Ovary (tissue), 9 donors: ENCODE results near the gene NEO1. TPM values are rescaled to one million over a fixed set of nuclear protein-coding genes. Genes with fewer than 3 reads are reported as not detected.

ENCODE experiments used
- DNase-seq, 5 donors: peaks; one replicate each; pipeline ENCODE4 v3.0.0-alpha.2; 2019 to 2020
- H3K27ac ChIP-seq, 2 donors: fragments of 200-600 bp; one replicate each; pipeline versions ENCODE4 v1.5.1 to v1.8.0; 2019 to 2022
- H3K27me3 ChIP-seq: fragments of 200-600 bp; one replicate; pipeline ENCODE4 v1.8.0; 2022
- H3K36me3 ChIP-seq: fragments of 200-600 bp; sonication (generic); one replicate; pipeline ENCODE4 v1.5.1; 2019
- H3K4me1 ChIP-seq: one replicate; pipeline ENCODE4 v1.8.1; 2013; ENCODE audit warnings: mild to moderate bottlenecking, moderate library complexity; ENCODE audit not compliant: insufficient read depth
- H3K4me3 ChIP-seq: fragments of 200-600 bp; sonication (generic); one replicate; pipeline ENCODE4 v1.5.1; 2017
- H3K9me3 ChIP-seq, 2 donors: fragments of 200-600 bp in 1 of 2; sonication (generic) in 1 of 2; one replicate each; pipeline versions ENCODE4 v1.5.1 to v1.8.1; 2013 to 2019; ENCODE audit warnings: mild to moderate bottlenecking in 1 of 2, moderate library complexity in 1 of 2
- EP300 ChIP-seq: sonication (generic); formaldehyde crosslinking; IDR thresholded peaks from one replicate; pipeline ENCODE4 v1.6.1; 2017; ENCODE audit warnings: antibody characterized with exemption
- POLR2A ChIP-seq: fragments of 450-650 bp; IDR thresholded peaks from one replicate; pipeline ENCODE4 v1.6.1; 2017; ENCODE audit warnings: antibody characterized with exemption, mild to moderate bottlenecking, moderate library complexity
- WGBS, 3 donors: extraction: QIAGEN DNeasy Blood & Tissue Kit in 1 of 3; methylation state at CpG; one replicate each; pipeline versions ENCODE4 v1.1.5 to v1.1.7; 2013 to 2017; 5-methylcytosine and 5-hydroxymethylcytosine counted together
- intact Hi-C, 4 donors: fragments of 100-400 bp; cut with DNase I; formaldehyde crosslinking; loops; one replicate each; pipeline versions ENCODE4 v1.11.0 to v1.15.1; 2022 to 2023
- polyA plus RNA-seq, 2 donors: library from polyadenylated mRNA; stranded (reverse); fragments of 200-250 nt in 1 of 2; fragments of 350-450 nt in 1 of 2; fragmentation: Illumina TruSeq in 1 of 2; extraction: RNeasy Lipid Tissue Mini Kit (QIAGEN cat#74804) in 1 of 2; gene quantifications; one replicate each; pipeline ENCODE4 v1.2.3, GENCODE V29; 2013 to 2014
- total RNA-seq, 7 donors: library from RNA; depleted of rRNA in 2 of 7; stranded (reverse); fragments of >200 nt in 2 of 7; fragmentation: NEBNext Ultra II Directional in 3 of 7; extraction: Animal tissue kit (Norgen Biotek cat#: 25700) in 3 of 7; gene quantifications; one replicate each; pipeline versions ENCODE4 v1.1.0 to v1.2.4, GENCODE V29; 2016 to 2023
- TF ChIP-seq, protein P1 (sequence below), 3 donors: fragments of 450-650 bp in 2 of 3; fragments of 200-600 bp in 1 of 3; IDR thresholded peaks; one replicate each; pipeline versions ENCODE4 v1.5.1 to v1.8.0; 2016 to 2022; ENCODE audit warnings: antibody characterized with exemption in 3 of 3, mild to moderate bottlenecking in 1 of 3
- donor health status: DM: no; HTN: no; CAD: no; lungs with moderate emphysema.
- donor health status: DM: no; HTN: no; CAD: no.
- donor health status: Bipolar disorder and iron deficiency.
- donor health status: DM: yes; HTN: yes; CAD: no.
- donor health status: DM: no; HTN: no; CAD: no.
- donor health status: DM: yes; HTN: yes; CAD: no.

NEO1 gene
- total and polyA plus RNA-seq, 9 donors, result 22.8 to 54.7 (median 40.7) TPM

DNA sequence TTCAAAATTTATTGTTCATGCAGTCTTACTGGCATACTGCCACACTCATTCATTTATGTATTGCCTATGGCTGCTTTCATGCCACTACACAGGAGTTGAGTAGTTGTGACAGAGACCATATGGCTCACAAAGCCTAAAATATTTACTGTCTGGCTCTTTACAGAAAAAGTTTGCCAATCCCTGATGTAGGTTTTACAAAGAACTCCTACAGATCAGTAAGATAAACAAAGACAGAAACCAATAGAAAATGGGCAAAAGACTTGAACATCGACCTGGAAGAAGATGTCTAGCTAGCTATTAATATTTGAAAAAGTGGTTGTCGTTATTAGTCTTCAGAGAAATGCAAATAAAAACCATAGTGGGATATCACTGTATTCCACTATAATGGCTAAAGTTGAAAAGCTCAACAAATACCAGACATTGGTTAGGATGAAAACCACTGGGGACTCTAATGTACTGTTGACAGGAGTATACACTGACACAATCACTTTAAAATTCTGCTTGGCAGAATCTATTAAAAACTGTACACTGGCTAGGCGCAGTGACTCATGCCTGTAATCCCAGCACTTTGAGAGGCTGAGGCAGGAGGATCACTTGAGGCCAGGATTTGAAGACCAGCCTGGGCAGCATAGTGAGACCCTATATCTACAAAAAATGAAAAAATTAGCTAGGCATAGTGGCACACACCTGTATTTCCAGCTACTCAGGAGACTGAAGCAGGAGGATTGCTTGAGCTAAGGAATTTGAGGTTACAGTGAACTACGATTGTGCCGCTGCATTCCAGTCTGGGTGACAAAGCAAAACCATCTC, 87.7 kb downstream of the NEO1 start:
- H3K27ac ChIP-seq, result no peak overlapping the region
- WGBS, 3 donors, result 55 to 67% (median 59%) methylated on average over 5 of the region's 5 CpGs

GRCh38 chr15:73141216-73141900, 89.1 kb downstream of the NEO1 start:
- Histone ChIP-seq H3K27ac (no peak overlapping the region), H3K4me3 (no peak overlapping the region), H3K9me3 (no peaks in the 10 kb centered on the region), H3K4me1 (peaks cover 1% of the 10 kb centered on the region), H3K27me3 (no peaks in the 10 kb centered on the region), H3K36me3 (no peaks in the 10 kb centered on the region)
- 68 to 88% (median 81%) methylated on average over 3 of the region's 3 CpGs for WGBS, 3 donors
- TF ChIP-seq EP300, result no peak
- no peak for TF ChIP-seq POLR2A
- TF ChIP-seq, protein P1, sequence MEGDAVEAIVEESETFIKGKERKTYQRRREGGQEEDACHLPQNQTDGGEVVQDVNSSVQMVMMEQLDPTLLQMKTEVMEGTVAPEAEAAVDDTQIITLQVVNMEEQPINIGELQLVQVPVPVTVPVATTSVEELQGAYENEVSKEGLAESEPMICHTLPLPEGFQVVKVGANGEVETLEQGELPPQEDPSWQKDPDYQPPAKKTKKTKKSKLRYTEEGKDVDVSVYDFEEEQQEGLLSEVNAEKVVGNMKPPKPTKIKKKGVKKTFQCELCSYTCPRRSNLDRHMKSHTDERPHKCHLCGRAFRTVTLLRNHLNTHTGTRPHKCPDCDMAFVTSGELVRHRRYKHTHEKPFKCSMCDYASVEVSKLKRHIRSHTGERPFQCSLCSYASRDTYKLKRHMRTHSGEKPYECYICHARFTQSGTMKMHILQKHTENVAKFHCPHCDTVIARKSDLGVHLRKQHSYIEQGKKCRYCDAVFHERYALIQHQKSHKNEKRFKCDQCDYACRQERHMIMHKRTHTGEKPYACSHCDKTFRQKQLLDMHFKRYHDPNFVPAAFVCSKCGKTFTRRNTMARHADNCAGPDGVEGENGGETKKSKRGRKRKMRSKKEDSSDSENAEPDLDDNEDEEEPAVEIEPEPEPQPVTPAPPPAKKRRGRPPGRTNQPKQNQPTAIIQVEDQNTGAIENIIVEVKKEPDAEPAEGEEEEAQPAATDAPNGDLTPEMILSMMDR (IDR thresholded peaks at IDR 0.05), result no peak
- DNase-seq, result no peak
- intact Hi-C loops, result no loop called here

More for the DNA sequence above, 87.7 kb downstream of the NEO1 start:
- DNase-seq, result no peak
- H3K27me3 ChIP-seq, result no peaks in the 10 kb centered on the region
- TF ChIP-seq EP300, result no peak
- H3K36me3 ChIP-seq, result no peaks in the 10 kb centered on the region
- H3K4me3 ChIP-seq, result no peak overlapping the region
- intact Hi-C loops, result no loop called here
- peaks cover 1% of the 10 kb centered on the region for H3K4me1 ChIP-seq
- no peaks in the 10 kb centered on the region for H3K9me3 ChIP-seq

DNA sequence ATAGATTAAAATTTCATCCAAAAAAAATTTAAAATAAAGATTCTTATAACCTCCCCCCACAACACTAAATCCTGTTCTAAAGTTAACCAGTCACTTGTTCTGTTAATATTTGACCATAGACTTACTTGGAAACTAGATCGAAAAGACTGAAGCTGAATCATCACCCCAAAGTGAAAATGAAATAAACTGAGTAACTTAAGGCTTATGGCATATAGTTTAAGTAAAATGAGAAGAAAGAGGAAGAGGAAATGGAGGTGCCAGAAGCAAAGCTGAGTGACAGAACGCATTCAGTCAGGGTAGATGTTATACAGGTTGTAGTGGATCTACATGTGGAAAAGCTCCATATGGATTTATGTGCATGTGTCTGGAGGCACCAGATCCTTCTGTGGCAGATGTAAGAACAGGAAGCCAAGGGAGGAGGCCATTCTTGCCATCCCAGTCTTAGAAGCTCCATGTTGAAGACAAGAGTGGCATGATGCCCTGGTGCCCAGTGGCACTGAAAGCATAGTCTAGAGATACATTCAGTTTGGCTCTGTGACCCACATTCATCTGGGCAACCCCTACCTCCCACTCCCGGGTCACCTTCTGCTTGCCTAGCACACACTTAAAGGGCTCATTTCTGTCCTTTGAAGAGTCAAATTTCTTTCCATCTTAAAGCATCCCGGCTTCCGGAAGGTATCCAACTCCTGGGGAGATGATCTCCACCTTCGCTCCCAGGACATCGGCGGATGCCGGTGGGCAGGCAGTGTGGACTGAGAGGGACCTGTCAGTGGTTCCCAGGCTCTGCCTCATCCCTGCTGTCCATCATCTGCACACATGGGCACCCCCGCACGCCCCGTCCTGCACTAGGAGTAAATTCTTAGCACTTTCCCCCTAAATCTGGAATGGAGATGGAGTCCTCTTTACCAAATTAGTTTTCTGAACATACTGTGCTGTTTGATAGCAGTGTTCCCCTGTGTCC, 90.8 kb downstream of the NEO1 start:
- Histone ChIP-seq H3K27ac (no peak overlapping the region), H3K27me3 (no peaks in the 10 kb centered on the region), H3K9me3 (no peaks in the 10 kb centered on the region), H3K36me3 (no peaks in the 10 kb centered on the region), H3K4me1 (peaks cover 1% of the 10 kb centered on the region), H3K4me3 (no peak overlapping the region)
- TF ChIP-seq EP300 (no peak), POLR2A (no peak)
- TF ChIP-seq, protein P1 (IDR thresholded peaks at IDR 0.05), result no peak
- intact Hi-C loops, result no loop called here
- DNase-seq, result no peak
- WGBS, 3 donors, result 96 to 97% (median 96%) methylated on average over 12 of the region's 12 CpGs

- WGBS, 3 donors, result 69 to 76% (median 70%) methylated on average over 1 of the region's 1 CpG
- Histone ChIP-seq H3K27me3 (no peaks in the 10 kb centered on the region), H3K27ac (no peak overlapping the region), H3K4me3 (no peak overlapping the region), H3K4me1 (peaks cover 1% of the 10 kb centered on the region), H3K9me3 (no peaks in the 10 kb centered on the region), H3K36me3 (no peaks in the 10 kb centered on the region)
- intact Hi-C loops, result no loop called here
- no peak for DNase-seq
- TF ChIP-seq POLR2A, result no peak
- TF ChIP-seq, protein P1 (IDR thresholded peaks at IDR 0.05), result no peak
- no peak for TF ChIP-seq EP300
Observed at GRCh38 chr15:73143763-73144155, 91.5 kb downstream of the NEO1 start.
